HepG2 (cell line): ENCODE measurements around the gene GBGT1. TPM values are rescaled to one million over a fixed set of nuclear protein-coding genes. Genes with fewer than 3 reads are reported as not detected.
A peak's percentile ranks its signal among the peaks of the same experiment; 100 is the strongest.

ENCODE experiments used
- ARHGAP35 ChIP-seq: sonication (generic); formaldehyde crosslinking; IDR thresholded peaks from 2 replicates; pipeline ENCODE4 v1.9.0; 2022; ENCODE audit warnings: mild to moderate bottlenecking, inconsistent platforms, moderate library complexity, missing genetic modification reagents, borderline replicate concordance
- BHLHE40 ChIP-seq: IDR thresholded peaks from 2 replicates; pipeline ENCODE4 v1.6.1; 2011; ENCODE audit warnings: low read length, improper control_type of control experiment
- FOXK1 ChIP-seq: sonication (generic); formaldehyde crosslinking; IDR thresholded peaks from 2 replicates; pipeline ENCODE4 v1.4.0; 2020; ENCODE audit warnings: low read depth, missing genetic modification reagents, borderline replicate concordance
- POGZ ChIP-seq: sonication (generic); formaldehyde crosslinking; IDR thresholded peaks from 2 replicates; pipeline ENCODE4 v1.4.0; 2020; ENCODE audit warnings: mild to moderate bottlenecking, missing genetic modification reagents
- SCMH1 ChIP-seq: sonication (generic); formaldehyde crosslinking; IDR thresholded peaks from 2 replicates; pipeline ENCODE4 v1.9.0; 2021; ENCODE audit warnings: missing genetic modification reagents, mild to moderate bottlenecking, borderline replicate concordance
- SPEN ChIP-seq: sonication (generic); formaldehyde crosslinking; IDR thresholded peaks from 2 replicates; pipeline ENCODE4 v1.5.1; 2020; ENCODE audit warnings: low read depth, mild to moderate bottlenecking, missing genetic modification reagents
- ZNF564 ChIP-seq: sonication (generic); formaldehyde crosslinking; IDR thresholded peaks from 2 replicates; pipeline ENCODE4 v1.8.1; 2023; ENCODE audit warnings: mild to moderate bottlenecking, missing genetic modification reagents
- ZNF629 ChIP-seq: sonication (generic); formaldehyde crosslinking; conservative IDR thresholded peaks from 2 replicates; pipeline ENCODE4 v1.5.0; 2020; ENCODE audit warnings: missing genetic modification reagents
- ZSCAN21 ChIP-seq: sonication (generic); formaldehyde crosslinking; IDR thresholded peaks from 2 replicates; pipeline ENCODE4 v1.8.0; 2022; ENCODE audit warnings: mild to moderate bottlenecking, missing genetic modification reagents, moderate library complexity, borderline replicate concordance
- polyA plus RNA-seq, 8 experiments: library from polyadenylated mRNA; depleted of rRNA in 3 of 8; stranded (reverse) in 7 of 8; unstranded in 1 of 8; fragments of >200 nt; fragmentation: Illumina TruSeq in 4 of 8; extraction: Trizol in 4 of 8; gene quantifications; 2 replicates each; pipeline versions ENCODE4 v1.2.1 to v1.2.3, GENCODE V29; 2011 to 2016; ENCODE audit warnings: low read depth in 4 of 8, missing spikeins in 1 of 8, mixed read lengths in 1 of 8; ENCODE audit not compliant: insufficient read depth in 1 of 8
- total RNA-seq, 5 experiments: library from RNA; depleted of rRNA; stranded (reverse); fragments of >200 nt; fragmentation: Illumina TruSeq; extraction: Trizol; gene quantifications; 2 replicates each; pipeline ENCODE4 v1.2.3, GENCODE V29; 2016; ENCODE audit warnings: low read depth in 1 of 5
- TF ChIP-seq, protein P1 (sequence below): sonication (generic); formaldehyde crosslinking; IDR thresholded peaks from 2 replicates; pipeline ENCODE4; 2020; ENCODE audit warnings: missing genetic modification reagents, mild to moderate bottlenecking, borderline replicate concordance
- TF ChIP-seq, protein P2 (sequence below): sonication (generic); formaldehyde crosslinking; IDR thresholded peaks from 2 replicates; pipeline ENCODE4 v1.4.0; 2020; ENCODE audit warnings: missing genetic modification reagents, mild to moderate bottlenecking, borderline replicate concordance
- TF ChIP-seq, protein P3 (sequence below): sonication (generic); formaldehyde crosslinking; IDR thresholded peaks from 2 replicates; pipeline ENCODE4 v1.9.0; 2022; ENCODE audit warnings: missing genetic modification reagents, mild to moderate bottlenecking, borderline replicate concordance
- TF ChIP-seq, protein P4 (sequence below): sonication (generic); formaldehyde crosslinking; IDR thresholded peaks from one replicate; pipeline ENCODE4 v1.5.1; 2020; ENCODE audit warnings: mild to moderate bottlenecking, missing genetic modification reagents; ENCODE audit errors: not compliant biosample characterization

The GBGT1 gene
- total and polyA plus RNA-seq, 2 of the 13 experiments (the other 11 are each of a cell fraction or from before 2014, with no cell fraction given): not detected

DNA sequence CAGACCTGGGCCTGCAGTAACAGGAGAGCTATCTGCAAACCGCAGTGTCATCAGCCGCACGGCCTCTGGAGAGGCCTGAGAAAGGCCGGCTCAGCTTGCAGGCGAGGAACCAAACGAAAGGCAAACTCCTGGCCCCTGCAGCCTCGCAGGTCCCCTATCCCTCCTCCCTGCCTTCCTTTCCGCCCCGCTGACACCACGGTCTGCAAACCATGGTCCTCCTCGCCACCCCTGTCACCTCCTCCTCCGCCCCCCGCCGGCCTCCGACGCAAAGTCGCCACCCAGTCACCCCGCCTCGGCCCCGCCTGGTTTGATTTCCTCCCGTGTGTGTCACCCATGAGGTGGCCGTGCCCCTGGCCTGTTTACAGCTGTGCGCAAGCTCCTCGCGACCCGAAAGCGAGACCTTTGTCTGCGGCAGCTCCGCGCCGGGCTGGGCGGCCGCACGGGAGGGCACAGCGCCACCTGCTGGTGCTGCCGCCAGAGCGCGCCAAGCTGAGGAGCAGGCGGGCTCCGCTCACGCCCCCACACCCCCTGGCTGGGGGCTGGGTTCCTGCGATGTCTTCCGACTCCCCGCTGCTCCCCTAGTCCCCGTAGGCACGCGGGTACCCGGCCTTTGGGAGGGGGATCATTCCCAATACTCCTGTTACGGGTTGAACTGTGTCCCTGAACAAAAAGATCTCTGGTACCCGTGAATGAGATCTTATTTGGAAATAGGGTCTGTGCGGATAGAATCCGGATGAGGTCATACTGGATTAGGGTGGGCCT is 19.4 kb downstream of the GBGT1 start (continued):
- TF ChIP-seq BHLHE40 (peak; percentile 73), ZNF564 (CRISPR knock-in tag) (no peak; the same call in 1 of the 2 replicates), POGZ (CRISPR knock-in tag) (0 out of 2 replicates have a peak, but pooled peaks have one; percentile 57), SPEN (peak; percentile 84), FOXK1 (CRISPR knock-in tag) (peak; percentile 82; the same call in 1 of the 2 replicates), SCMH1 (CRISPR knock-in tag) (no peak), ARHGAP35 (CRISPR knock-in tag) (0 out of 2 replicates have a peak, but pooled peaks have one; percentile 67), ZNF629 (0 out of 2 replicates have a peak, but pooled peaks have one; percentile 29), ZSCAN21 (CRISPR knock-in tag) (peak; percentile 66; the same call in 1 of the 2 replicates)
- TF ChIP-seq, protein P1, sequence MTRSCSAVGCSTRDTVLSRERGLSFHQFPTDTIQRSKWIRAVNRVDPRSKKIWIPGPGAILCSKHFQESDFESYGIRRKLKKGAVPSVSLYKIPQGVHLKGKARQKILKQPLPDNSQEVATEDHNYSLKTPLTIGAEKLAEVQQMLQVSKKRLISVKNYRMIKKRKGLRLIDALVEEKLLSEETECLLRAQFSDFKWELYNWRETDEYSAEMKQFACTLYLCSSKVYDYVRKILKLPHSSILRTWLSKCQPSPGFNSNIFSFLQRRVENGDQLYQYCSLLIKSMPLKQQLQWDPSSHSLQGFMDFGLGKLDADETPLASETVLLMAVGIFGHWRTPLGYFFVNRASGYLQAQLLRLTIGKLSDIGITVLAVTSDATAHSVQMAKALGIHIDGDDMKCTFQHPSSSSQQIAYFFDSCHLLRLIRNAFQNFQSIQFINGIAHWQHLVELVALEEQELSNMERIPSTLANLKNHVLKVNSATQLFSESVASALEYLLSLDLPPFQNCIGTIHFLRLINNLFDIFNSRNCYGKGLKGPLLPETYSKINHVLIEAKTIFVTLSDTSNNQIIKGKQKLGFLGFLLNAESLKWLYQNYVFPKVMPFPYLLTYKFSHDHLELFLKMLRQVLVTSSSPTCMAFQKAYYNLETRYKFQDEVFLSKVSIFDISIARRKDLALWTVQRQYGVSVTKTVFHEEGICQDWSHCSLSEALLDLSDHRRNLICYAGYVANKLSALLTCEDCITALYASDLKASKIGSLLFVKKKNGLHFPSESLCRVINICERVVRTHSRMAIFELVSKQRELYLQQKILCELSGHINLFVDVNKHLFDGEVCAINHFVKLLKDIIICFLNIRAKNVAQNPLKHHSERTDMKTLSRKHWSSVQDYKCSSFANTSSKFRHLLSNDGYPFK (CRISPR knock-in tag): peak; percentile 44; the same call in 1 of the 2 replicates
- TF ChIP-seq, protein P2, sequence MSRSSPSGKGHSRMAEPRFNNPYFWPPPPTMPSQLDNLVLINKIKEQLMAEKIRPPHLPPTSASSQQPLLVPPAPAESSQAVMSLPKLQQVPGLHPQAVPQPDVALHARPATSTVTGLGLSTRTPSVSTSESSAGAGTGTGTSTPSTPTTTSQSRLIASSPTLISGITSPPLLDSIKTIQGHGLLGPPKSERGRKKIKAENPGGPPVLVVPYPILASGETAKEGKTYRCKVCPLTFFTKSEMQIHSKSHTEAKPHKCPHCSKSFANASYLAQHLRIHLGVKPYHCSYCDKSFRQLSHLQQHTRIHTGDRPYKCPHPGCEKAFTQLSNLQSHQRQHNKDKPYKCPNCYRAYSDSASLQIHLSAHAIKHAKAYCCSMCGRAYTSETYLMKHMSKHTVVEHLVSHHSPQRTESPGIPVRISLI: no peak
- TF ChIP-seq, protein P3, sequence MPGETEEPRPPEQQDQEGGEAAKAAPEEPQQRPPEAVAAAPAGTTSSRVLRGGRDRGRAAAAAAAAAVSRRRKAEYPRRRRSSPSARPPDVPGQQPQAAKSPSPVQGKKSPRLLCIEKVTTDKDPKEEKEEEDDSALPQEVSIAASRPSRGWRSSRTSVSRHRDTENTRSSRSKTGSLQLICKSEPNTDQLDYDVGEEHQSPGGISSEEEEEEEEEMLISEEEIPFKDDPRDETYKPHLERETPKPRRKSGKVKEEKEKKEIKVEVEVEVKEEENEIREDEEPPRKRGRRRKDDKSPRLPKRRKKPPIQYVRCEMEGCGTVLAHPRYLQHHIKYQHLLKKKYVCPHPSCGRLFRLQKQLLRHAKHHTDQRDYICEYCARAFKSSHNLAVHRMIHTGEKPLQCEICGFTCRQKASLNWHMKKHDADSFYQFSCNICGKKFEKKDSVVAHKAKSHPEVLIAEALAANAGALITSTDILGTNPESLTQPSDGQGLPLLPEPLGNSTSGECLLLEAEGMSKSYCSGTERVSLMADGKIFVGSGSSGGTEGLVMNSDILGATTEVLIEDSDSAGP (CRISPR knock-in tag): peak; percentile 82
- TF ChIP-seq, protein P4, sequence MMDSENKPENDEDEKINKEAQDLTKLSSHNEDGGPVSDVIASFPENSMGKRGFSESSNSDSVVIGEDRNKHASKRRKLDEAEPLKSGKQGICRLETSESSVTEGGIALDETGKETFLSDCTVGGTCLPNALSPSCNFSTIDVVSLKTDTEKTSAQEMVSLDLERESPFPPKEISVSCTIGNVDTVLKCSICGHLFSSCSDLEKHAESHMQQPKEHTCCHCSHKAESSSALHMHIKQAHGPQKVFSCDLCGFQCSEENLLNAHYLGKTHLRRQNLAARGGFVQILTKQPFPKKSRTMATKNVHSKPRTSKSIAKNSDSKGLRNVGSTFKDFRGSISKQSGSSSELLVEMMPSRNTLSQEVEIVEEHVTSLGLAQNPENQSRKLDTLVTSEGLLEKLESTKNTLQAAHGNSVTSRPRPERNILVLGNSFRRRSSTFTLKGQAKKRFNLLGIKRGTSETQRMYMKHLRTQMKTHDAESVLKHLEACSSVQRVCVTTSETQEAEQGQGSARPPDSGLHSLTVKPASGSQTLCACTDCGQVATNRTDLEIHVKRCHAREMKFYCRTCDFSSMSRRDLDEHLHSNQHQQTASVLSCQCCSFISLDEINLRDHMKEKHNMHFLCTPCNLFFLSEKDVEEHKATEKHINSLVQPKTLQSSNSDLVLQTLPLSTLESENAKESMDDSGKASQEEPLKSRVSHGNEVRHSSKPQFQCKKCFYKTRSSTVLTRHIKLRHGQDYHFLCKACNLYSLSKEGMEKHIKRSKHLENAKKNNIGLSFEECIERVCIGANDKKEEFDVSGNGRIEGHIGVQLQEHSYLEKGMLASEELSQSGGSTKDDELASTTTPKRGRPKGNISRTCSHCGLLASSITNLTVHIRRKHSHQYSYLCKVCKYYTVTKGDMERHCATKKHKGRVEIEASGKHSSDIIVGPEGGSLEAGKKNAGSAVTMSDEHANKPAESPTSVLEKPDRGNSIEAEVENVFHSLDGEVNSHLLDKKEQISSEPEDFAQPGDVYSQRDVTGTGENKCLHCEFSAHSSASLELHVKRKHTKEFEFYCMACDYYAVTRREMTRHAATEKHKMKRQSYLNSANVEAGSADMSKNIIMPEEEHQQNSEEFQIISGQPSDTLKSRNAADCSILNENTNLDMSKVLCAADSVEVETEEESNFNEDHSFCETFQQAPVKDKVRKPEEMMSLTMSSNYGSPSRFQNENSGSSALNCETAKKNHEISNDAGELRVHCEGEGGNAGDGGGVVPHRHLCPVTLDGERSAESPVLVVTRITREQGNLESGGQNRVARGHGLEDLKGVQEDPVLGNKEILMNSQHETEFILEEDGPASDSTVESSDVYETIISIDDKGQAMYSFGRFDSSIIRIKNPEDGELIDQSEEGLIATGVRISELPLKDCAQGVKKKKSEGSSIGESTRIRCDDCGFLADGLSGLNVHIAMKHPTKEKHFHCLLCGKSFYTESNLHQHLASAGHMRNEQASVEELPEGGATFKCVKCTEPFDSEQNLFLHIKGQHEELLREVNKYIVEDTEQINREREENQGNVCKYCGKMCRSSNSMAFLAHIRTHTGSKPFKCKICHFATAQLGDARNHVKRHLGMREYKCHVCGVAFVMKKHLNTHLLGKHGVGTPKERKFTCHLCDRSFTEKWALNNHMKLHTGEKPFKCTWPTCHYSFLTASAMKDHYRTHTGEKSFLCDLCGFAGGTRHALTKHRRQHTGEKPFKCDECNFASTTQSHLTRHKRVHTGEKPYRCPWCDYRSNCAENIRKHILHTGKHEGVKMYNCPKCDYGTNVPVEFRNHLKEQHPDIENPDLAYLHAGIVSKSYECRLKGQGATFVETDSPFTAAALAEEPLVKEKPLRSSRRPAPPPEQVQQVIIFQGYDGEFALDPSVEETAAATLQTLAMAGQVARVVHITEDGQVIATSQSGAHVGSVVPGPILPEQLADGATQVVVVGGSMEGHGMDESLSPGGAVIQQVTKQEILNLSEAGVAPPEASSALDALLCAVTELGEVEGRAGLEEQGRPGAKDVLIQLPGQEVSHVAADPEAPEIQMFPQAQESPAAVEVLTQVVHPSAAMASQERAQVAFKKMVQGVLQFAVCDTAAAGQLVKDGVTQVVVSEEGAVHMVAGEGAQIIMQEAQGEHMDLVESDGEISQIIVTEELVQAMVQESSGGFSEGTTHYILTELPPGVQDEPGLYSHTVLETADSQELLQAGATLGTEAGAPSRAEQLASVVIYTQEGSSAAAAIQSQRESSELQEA (CRISPR knock-in tag): no peak
